Measurements from ENCODE around the gene PROX2.
A peak's percentile ranks its signal among the peaks of the same experiment; 100 is the strongest.

The PROX2 gene

DNA sequence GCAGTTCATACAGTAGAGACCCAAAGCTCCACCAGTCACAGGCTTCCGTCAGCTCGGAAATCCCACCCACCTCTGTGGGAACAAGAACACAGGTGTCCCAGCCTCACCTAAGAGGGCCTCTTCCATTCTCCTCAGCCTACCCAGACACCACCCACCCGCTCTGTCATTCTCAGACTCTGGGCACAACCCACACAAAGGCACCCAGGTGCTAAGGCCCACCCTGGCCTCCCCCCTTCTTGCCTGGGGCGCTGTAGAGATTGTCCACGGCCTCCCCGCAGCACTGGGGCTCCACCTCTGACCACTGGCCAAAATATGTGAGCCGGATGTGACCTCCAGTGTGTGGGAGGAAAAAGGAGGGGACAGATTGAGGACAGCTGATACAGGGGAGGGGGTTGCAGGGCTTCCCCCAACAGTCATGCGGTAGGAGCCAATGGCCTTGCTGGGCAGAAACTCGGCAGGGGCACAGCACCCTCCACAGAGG is 33.0 kb upstream of the PROX2 start:
- no peak for DNase-seq (ENCODE audit: low read depth)

DNA sequence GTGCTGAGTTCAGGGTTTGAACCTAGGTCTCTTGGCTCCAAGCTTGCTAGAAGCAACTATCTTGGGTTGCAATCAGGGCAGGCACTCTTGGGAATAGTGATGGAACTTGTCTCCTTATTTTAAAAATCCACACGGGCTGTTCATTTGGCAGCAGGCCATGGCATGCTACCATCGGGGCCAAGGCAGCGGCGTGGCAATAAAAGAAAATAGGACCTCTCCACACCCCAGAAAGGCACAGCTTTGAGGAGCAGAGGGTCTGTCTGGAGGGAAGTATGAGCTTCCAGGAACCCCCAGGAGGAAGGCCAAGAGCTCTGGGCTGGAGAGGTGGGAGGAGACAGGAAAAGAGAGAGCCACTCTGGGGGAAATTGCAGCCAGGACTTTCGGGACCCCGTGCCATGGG is 31.8 kb upstream of the PROX2 start:
- no peak for DNase-seq (ENCODE audit: low read depth)

DNA sequence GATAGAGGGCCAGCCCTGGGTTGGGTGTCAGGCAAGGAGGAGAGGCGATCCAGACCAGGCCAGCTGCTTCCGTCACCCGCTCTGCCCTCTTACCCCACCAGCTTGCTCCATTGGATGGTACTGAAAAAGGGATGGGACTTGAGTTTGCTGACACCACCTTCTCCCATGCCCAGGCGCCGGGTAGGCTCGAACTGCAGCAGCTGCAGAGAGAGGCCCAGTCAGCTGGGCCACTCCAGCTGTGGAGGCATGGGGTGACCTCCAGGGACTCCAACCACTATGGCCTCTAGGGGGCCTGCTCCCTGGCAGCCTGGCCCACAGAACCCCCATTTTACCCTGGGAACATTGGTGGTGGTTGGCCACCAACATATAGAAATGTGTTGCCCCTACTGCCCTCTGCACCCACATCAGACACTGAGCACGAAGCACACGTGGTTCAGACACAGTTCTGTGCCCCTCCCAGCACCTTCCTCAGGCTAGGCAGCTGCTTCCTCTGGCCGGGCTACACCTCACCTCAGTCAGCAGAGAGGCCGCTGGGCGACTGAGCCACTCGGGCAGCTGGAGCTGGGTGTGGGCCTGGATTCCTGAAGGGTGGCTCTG is 31.1 kb upstream of the PROX2 start:
- no peak for DNase-seq (ENCODE audit: low read depth)

GRCh38 chr14:74905595-74906142 is 29.7 kb upstream of the PROX2 start:
- DNase-seq (ENCODE audit: low read depth): peak; percentile 40

GRCh38 chr14:74904635-74905503 is 28.9 kb upstream of the PROX2 start:
- peak; percentile 36 for DNase-seq (ENCODE audit: low read depth)

GRCh38 chr14:74902941-74903705 is 27.2 kb upstream of the PROX2 start:
- no peak for DNase-seq (ENCODE audit: low read depth)

DNA sequence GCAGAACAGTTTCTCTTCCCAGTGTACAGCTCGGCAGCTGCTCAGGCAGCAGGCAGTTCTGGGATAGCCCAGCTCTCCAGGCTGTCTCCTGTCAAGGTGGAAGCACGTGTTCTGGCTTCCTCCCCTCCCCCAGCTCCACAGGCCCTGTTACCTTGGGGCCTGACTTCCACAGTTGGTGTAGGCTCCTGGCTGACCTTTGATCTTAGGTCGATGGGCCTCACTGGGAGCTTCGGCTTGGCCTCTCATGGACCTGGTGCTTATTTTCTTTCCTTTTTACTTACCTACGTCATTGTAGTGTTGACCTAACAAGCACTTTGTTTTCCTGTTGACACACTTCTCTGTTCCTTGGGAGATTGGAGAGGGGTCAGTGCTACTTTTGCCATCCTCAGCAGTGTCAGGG is 22.7 kb upstream of the PROX2 start:
- DNase-seq (ENCODE audit: low read depth): no peak

GRCh38 chr14:74898083-74898482 is 22.1 kb upstream of the PROX2 start:
- DNase-seq (ENCODE audit: low read depth): no peak

DNA sequence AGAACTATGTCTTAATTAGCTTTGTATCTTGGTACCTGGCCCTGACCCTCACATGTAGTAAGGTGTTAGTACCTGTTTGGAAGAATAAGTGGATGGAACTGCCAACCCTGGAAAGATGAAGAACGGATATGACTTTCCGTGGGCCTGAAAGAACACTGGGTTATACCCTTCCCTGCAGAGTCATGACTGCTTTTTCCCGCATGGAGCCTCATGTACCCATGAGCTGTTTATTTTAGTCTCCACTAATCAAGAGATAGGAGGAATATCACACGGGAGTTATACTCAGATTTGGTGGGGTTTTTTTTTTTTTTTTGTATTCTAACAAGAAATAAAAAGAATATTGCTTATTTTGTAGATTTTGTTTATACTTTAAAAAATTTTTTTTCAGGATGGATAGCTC is 21.7 kb upstream of the PROX2 start:
- DNase-seq (ENCODE audit: low read depth): no peak

DNA sequence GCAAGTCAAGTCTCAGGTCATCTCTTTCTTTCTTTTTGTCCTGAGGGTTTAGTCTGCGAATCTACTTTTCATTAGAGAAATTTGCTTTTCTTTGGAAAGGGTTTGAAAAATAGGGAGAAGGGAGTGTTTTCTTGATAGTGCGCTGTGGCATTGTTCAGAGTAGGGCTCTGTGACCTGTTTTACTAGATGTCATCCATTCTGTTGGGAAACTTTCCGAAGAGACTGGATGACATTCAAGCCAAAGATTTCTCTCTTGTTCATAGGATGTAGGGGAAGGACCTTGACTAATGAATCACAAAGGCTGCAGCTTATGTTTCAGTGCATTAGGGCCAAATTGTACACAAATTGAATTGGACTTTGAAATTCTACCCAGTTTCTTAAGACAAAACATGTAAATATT is 20.5 kb upstream of the PROX2 start:
- DNase-seq (ENCODE audit: low read depth): peak; percentile 88

GRCh38 chr14:74893614-74894091 is 17.7 kb upstream of the PROX2 start:
- no peak for DNase-seq (ENCODE audit: low read depth)

- DNase-seq (ENCODE audit: low read depth): no peak
Observed at GRCh38 chr14:74892745-74893144, 16.8 kb upstream of the PROX2 start.

GRCh38 chr14:74891870-74892269 is 15.9 kb upstream of the PROX2 start:
- peak; percentile 60 for DNase-seq (ENCODE audit: low read depth)

GRCh38 chr14:74890262-74890661 is 14.3 kb upstream of the PROX2 start:
- DNase-seq (ENCODE audit: low read depth): no peak

GRCh38 chr14:74888164-74889158 is 12.5 kb upstream of the PROX2 start:
- DNase-seq (ENCODE audit: low read depth): no peak

DNA sequence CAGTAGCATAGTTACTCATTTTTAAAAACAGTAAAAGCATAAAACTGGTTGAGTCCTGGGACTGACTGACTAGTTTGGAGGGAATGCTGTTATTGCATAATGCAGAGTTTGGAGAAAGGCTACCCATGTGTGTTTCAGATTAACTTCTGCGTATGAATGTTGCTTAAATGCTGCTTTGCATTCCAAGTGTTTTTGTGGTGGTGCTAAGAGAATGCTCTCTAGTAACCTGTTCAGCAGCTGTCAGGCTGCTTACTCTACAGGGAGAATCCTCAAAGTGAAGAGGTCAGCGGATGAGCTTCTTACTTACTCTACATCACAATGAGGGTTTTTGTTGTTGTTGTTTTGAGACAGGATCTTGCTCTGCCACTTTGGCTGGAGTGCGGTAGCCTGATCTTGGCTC is 10.1 kb upstream of the PROX2 start:
- peak; percentile 98 for DNase-seq (ENCODE audit: low read depth)

DNA sequence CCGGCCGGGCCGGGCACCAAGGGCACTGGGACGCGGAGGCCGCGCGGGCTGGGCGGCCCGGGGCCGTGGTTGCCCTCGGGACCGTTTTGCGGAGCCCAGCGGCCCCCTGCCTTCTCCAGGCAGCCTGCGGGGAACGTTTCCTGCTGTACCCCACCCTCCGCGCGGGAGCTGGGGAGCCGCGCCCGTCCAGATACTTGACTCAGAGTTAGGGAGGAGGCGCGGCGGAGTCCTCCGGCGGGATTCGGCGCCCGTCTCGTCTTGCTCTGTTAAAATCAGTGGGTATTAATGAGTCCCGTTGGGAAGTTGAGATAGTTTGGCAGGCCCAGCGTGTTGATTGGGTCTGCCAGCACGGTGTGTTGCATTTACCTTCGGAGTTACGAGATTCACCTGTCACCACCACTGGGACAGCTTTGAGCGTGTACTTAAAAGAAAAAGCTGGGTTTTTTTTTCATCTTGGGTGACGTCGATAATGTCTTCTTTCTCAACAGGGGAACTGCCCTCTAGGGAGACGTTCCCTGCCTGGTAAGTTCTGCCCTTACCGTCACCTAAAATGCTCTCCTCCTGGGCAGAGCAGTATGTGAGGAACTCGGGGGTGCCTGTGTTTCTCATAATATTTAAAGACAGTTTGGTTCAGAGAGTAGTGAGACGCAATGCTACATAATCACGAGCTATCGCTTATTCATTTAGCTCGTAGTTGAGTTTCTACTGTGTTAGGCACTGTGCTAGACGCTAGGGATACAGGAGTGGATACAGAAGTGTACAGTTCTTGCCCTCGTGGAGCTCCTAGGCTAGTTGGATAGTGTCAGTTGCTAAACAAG is 6.4 kb upstream of the PROX2 start:
- peak; percentile 65 for DNase-seq (ENCODE audit: low read depth)

GRCh38 chr14:74881431-74882102 is 5.6 kb upstream of the PROX2 start, which contains the start of gene DLST:
Gene DLST, plus strand, starts transcription at chr14:74881916. Its CDS starts 38 bp downstream, at chr14:74881954.
- DNase-seq (ENCODE audit: low read depth): peak; percentile 90

- no peak for DNase-seq (ENCODE audit: low read depth)
Observed at GRCh38 chr14:74879427-74880182, 3.7 kb upstream of the PROX2 start.
